HL-60 (cell line): ENCODE measurements around the gene TMEM88.

Source experiments
- POLR2AphosphoS5 ChIP-seq: IDR thresholded peaks from 2 replicates; pipeline ENCODE4 v1.6.1; 2012; ENCODE audit warnings: low read depth
- TF ChIP-seq, protein P1 (sequence below): IDR thresholded peaks from one replicate; pipeline ENCODE4 v1.5.1; 2011; ENCODE audit warnings: low read length, control low read depth, inconsistent platforms; ENCODE audit not compliant: insufficient read depth

DNA sequence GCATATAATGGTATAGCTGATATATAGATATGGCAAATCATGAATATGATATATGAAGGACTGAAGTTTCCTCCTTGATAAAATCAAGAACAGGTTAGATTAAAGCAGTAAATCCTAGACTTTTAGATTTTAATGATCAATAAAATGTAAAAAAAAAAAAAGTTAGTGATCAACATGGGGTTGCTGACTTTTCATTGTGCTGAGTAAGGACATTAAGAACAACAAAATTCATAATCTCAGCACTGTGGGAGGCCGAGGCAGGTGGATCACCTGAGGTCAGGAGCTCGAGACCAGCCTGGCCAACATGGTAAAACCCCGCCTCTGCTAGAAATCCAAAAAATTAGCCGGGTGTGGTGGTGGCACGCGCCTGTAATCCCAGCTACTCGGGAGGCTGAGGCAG, 23.4 kb downstream of the TMEM88 start:
- TF ChIP-seq, protein P1, sequence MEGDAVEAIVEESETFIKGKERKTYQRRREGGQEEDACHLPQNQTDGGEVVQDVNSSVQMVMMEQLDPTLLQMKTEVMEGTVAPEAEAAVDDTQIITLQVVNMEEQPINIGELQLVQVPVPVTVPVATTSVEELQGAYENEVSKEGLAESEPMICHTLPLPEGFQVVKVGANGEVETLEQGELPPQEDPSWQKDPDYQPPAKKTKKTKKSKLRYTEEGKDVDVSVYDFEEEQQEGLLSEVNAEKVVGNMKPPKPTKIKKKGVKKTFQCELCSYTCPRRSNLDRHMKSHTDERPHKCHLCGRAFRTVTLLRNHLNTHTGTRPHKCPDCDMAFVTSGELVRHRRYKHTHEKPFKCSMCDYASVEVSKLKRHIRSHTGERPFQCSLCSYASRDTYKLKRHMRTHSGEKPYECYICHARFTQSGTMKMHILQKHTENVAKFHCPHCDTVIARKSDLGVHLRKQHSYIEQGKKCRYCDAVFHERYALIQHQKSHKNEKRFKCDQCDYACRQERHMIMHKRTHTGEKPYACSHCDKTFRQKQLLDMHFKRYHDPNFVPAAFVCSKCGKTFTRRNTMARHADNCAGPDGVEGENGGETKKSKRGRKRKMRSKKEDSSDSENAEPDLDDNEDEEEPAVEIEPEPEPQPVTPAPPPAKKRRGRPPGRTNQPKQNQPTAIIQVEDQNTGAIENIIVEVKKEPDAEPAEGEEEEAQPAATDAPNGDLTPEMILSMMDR, result no peak
- no peak for TF ChIP-seq POLR2AphosphoS5
